Measurements from ENCODE around the gene COX15. TPM values are rescaled to one million over a fixed set of nuclear protein-coding genes. Genes with fewer than 3 reads are reported as not detected.

COX15 gene
- total RNA-seq, 2 experiments from 2014 or later = 18.5 to 55.2 TPM

GRCh38 chr10:99714446-99714845 is 17.5 kb downstream of the COX15 start:
- no peaks in the 10 kb centered on the region for H4K20me1 ChIP-seq (ENCODE audit: insufficient read depth, low read length)
- H2AFZ ChIP-seq (ENCODE audit: low read length) = no peak overlapping the region
- POLR2A ChIA-PET = no interaction called here
- intact Hi-C loops (cut with micrococcal nuclease; ENCODE audit: unreplicated experiment) = loop anchor here (5.0 to 10.0 kb wide), 2 partner anchors 152 to 320 kb away; no protein-coding TSS in a partner anchor
- H3K27ac ChIP-seq (ENCODE audit: low read depth, low read length, poor library complexity, severe bottlenecking) = no peak overlapping the region
- CTCF ChIA-PET (ENCODE audit: unreplicated experiment) = no interaction called here
- no TSS peak for BruUV-seq (replicated peaks)
- no peak overlapping the region for H3K4me3 ChIP-seq (ENCODE audit: low read depth, low read length, poor library complexity, severe bottlenecking)
- H3K36me3 ChIP-seq (ENCODE audit: insufficient read depth, low read length) = peaks cover 65% of the 10 kb centered on the region
- no peak for TF ChIP-seq CTCF (conservative IDR thresholded peaks at IDR 0.05; ENCODE audit: low read length)
- no peak for TF ChIP-seq EZH2phosphoT487 (IDR thresholded peaks at IDR 0.05; ENCODE audit: borderline replicate concordance, low read depth, low read length)
- H3K9me2 ChIP-seq (ENCODE audit: insufficient read depth, low read length) = no peaks in the 10 kb centered on the region
- no peak overlapping the region for H3K4me2 ChIP-seq (ENCODE audit: low read length)
- no peaks in the 10 kb centered on the region for H3K9me3 ChIP-seq (ENCODE audit: low read length)
- no peaks in the 10 kb centered on the region for H3K79me2 ChIP-seq (ENCODE audit: insufficient read depth, low read depth, low read length)
- H3K4me1 ChIP-seq (ENCODE audit: insufficient read depth, low read length, poor library complexity, severe bottlenecking) = no peaks in the 10 kb centered on the region
- DNase-seq (ENCODE audit: low spot score) = no peak

GRCh38 chr10:99711129-99711719 is 20.7 kb downstream of the COX15 start:
- intact Hi-C loops (cut with micrococcal nuclease; ENCODE audit: unreplicated experiment) = loop anchor here (1.0 to 10.0 kb wide), 3 partner anchors 81 to 316 kb away; no protein-coding TSS in a partner anchor

More at GRCh38 chr10:99711129-99711719, 20.7 kb downstream of the COX15 start:
- ChIA-PET POLR2A (no interaction called here), CTCF (ENCODE audit: unreplicated experiment) (no interaction called here)
- Histone ChIP-seq H3K9me2 (ENCODE audit: insufficient read depth, low read length) (no peaks in the 10 kb centered on the region), H3K4me2 (ENCODE audit: low read length) (no peak overlapping the region), H3K4me3 (ENCODE audit: low read depth, low read length, poor library complexity, severe bottlenecking) (no peak overlapping the region), H3K9me3 (ENCODE audit: low read length) (no peaks in the 10 kb centered on the region), H3K36me3 (ENCODE audit: insufficient read depth, low read length) (peaks cover 36% of the 10 kb centered on the region), H2AFZ (ENCODE audit: low read length) (no peak overlapping the region), H4K20me1 (ENCODE audit: insufficient read depth, low read length) (no peaks in the 10 kb centered on the region), H3K27ac (ENCODE audit: low read depth, low read length, poor library complexity, severe bottlenecking) (no peak overlapping the region), H3K79me2 (ENCODE audit: insufficient read depth, low read depth, low read length) (no peaks in the 10 kb centered on the region), H3K4me1 (ENCODE audit: insufficient read depth, low read length, poor library complexity, severe bottlenecking) (no peaks in the 10 kb centered on the region)
- BruUV-seq (replicated peaks) = no TSS peak
- peak; percentile 62 for DNase-seq (ENCODE audit: low spot score)
- no peak for TF ChIP-seq EZH2phosphoT487 (IDR thresholded peaks at IDR 0.05; ENCODE audit: borderline replicate concordance, low read depth, low read length)
- peak; percentile 86 for TF ChIP-seq CTCF (conservative IDR thresholded peaks at IDR 0.05; ENCODE audit: low read length)

All from OCI-LY7 (cell line).